MM.1S (cell line): ENCODE measurements around the gene DNAJC17.

ENCODE experiments used
- EZH2 ChIP-seq: fragments of 300-600 bp; sonication (generic); optimal IDR thresholded peaks from 2 replicates; pipeline ENCODE3; 2017; ENCODE audit warnings: low read depth, mild to moderate bottlenecking, antibody characterized with exemption, low read length, mixed read lengths
- TF ChIP-seq, protein P1 (sequence below): fragments of 300-600 bp; sonication (generic); IDR thresholded peaks from 2 replicates; pipeline ENCODE4 v1.5.1; 2016; ENCODE audit warnings: antibody characterized with exemption, low read length, mixed read lengths

DNA sequence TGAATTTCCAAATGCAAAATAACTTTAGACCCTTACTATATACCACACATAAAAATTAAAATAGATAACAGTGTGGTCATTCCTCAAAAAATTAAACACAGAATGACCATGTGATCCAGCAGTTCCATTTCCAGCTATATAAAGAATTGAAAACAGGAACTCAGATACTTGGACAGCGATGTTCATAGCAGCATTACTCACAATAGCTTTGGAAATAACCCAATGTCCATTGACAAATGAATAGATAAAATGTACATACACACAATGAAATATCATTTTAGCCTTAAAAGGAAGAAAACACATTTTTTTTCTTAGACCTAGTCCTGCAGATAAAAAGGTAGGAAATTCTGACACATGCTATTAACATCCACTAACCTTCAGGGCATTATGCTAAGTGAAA, 85.6 kb downstream of the DNAJC17 start:
- TF ChIP-seq EZH2, result no peak
- TF ChIP-seq, protein P1, sequence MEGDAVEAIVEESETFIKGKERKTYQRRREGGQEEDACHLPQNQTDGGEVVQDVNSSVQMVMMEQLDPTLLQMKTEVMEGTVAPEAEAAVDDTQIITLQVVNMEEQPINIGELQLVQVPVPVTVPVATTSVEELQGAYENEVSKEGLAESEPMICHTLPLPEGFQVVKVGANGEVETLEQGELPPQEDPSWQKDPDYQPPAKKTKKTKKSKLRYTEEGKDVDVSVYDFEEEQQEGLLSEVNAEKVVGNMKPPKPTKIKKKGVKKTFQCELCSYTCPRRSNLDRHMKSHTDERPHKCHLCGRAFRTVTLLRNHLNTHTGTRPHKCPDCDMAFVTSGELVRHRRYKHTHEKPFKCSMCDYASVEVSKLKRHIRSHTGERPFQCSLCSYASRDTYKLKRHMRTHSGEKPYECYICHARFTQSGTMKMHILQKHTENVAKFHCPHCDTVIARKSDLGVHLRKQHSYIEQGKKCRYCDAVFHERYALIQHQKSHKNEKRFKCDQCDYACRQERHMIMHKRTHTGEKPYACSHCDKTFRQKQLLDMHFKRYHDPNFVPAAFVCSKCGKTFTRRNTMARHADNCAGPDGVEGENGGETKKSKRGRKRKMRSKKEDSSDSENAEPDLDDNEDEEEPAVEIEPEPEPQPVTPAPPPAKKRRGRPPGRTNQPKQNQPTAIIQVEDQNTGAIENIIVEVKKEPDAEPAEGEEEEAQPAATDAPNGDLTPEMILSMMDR, result no peak
